DOHH2 (cell line): Measurements from ENCODE around the gene ENO4.

Experiments
- H3F3A ChIP-seq: fragments of 200-600 bp; sonication (generic), shearing (Covaris generic); 2 replicates; pipeline ENCODE4 v1.6.0; 2016; ENCODE audit warnings: antibody characterized with exemption, mild to moderate bottlenecking; ENCODE audit not compliant: control insufficient read depth, insufficient read depth
- H3K27ac ChIP-seq: fragments of 200-600 bp; sonication (generic); 2 replicates; pipeline ENCODE4 v1.5.1; 2014; ENCODE audit warnings: low read depth, mild to moderate bottlenecking, low read length, moderate library complexity
- H3K27me3 ChIP-seq: fragments of 200-600 bp; sonication (generic); 2 replicates; pipeline ENCODE4 v1.6.1; 2014; ENCODE audit warnings: mild to moderate bottlenecking, low read length, mixed read lengths; ENCODE audit not compliant: control insufficient read depth
- H3K36me3 ChIP-seq: fragments of 200-600 bp; sonication (generic); 2 replicates; pipeline ENCODE4 v1.6.1; 2014; ENCODE audit warnings: mild to moderate bottlenecking, low read length, moderate library complexity, mixed read lengths; ENCODE audit not compliant: control insufficient read depth
- H3K4me1 ChIP-seq: fragments of 200-600 bp; sonication (generic); 2 replicates; pipeline ENCODE4 v1.6.1; 2014; ENCODE audit warnings: mild to moderate bottlenecking, low read length, mixed read lengths; ENCODE audit not compliant: control insufficient read depth
- H3K4me2 ChIP-seq: fragments of 200-600 bp; sonication (generic); 2 replicates; pipeline ENCODE4 v1.6.0; 2014; ENCODE audit warnings: mild to moderate bottlenecking, low read length, moderate library complexity
- H3K4me3 ChIP-seq: fragments of 200-600 bp; sonication (generic); 2 replicates; pipeline ENCODE4 v1.5.1; 2014; ENCODE audit warnings: mild to moderate bottlenecking, low read length, mixed read lengths
- H3K79me2 ChIP-seq: fragments of 200-600 bp; sonication (generic); 2 replicates; pipeline ENCODE4 v1.6.1; 2014; ENCODE audit warnings: mild to moderate bottlenecking, low read length, mixed read lengths; ENCODE audit not compliant: control insufficient read depth
- H3K9me2 ChIP-seq: fragments of 200-600 bp; sonication (generic); replicated peaks from 2 replicates; pipeline ENCODE4 v1.6.1; 2014; ENCODE audit warnings: mild to moderate bottlenecking, low read length, mixed read lengths; ENCODE audit not compliant: control insufficient read depth
- H3K9me3 ChIP-seq: fragments of 200-600 bp; sonication (generic); 2 replicates; pipeline ENCODE4 v1.6.1; 2014; ENCODE audit warnings: antibody characterized with exemption, low read length, mixed read lengths; ENCODE audit not compliant: control insufficient read depth, insufficient read depth
- H4K20me1 ChIP-seq: fragments of 200-600 bp; sonication (generic); 2 replicates; pipeline ENCODE4 v1.6.0; 2014; ENCODE audit warnings: low read depth, mild to moderate bottlenecking, antibody characterized with exemption, low read length, moderate library complexity; ENCODE audit not compliant: control insufficient read depth, insufficient read depth
- EZH2phosphoT487 ChIP-seq: fragments of 200-600 bp; sonication (generic); IDR thresholded peaks from 2 replicates; pipeline ENCODE4 v1.6.1; 2017; ENCODE audit warnings: borderline replicate concordance, mild to moderate bottlenecking, antibody characterized with exemption, low read length, moderate library complexity, mixed read lengths
- TF ChIP-seq, protein P1 (sequence below): fragments of 200-600 bp; sonication (generic); IDR thresholded peaks from one replicate; pipeline ENCODE4 v1.5.1; 2014; ENCODE audit warnings: antibody characterized with exemption, mild to moderate bottlenecking, low read depth, low read length; ENCODE audit not compliant: poor library complexity, severe bottlenecking

Gene ENO4

DNA sequence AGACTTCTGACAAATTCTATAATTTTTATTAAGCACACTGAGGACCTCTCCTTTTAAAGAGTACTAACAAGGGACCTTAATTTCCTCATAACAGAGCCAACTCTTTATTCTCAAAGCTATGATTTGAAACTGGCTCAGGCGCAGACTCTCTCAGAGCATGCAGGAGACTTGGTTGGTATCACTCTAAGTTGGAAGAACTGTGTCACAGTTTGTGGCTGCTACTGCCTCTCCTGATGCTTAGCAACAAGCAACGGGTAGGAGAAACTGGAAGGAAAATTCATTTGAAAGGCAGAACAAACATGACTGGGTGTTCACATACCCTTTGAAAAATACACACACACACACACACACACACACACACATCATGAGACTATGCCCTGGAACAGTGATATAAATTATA lies 33.3 kb downstream of the ENO4 start:
- H4K20me1 ChIP-seq: no peaks in the 10 kb centered on the region
- H3K27me3 ChIP-seq: peaks cover 2% of the 10 kb centered on the region; the same call in 1 of the 2 replicates
- no peak overlapping the region for H3K4me3 ChIP-seq
- H3K36me3 ChIP-seq: no peaks in the 10 kb centered on the region
- H3K4me1 ChIP-seq: no peaks in the 10 kb centered on the region
- H3K79me2 ChIP-seq: no peaks in the 10 kb centered on the region
- TF ChIP-seq, protein P1, sequence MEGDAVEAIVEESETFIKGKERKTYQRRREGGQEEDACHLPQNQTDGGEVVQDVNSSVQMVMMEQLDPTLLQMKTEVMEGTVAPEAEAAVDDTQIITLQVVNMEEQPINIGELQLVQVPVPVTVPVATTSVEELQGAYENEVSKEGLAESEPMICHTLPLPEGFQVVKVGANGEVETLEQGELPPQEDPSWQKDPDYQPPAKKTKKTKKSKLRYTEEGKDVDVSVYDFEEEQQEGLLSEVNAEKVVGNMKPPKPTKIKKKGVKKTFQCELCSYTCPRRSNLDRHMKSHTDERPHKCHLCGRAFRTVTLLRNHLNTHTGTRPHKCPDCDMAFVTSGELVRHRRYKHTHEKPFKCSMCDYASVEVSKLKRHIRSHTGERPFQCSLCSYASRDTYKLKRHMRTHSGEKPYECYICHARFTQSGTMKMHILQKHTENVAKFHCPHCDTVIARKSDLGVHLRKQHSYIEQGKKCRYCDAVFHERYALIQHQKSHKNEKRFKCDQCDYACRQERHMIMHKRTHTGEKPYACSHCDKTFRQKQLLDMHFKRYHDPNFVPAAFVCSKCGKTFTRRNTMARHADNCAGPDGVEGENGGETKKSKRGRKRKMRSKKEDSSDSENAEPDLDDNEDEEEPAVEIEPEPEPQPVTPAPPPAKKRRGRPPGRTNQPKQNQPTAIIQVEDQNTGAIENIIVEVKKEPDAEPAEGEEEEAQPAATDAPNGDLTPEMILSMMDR: no peak
- TF ChIP-seq EZH2phosphoT487: no peak
- H3F3A ChIP-seq: no peaks in the 10 kb centered on the region
- H3K4me2 ChIP-seq: no peak overlapping the region
- no peaks in the 10 kb centered on the region for H3K9me3 ChIP-seq
- H3K27ac ChIP-seq: no peak overlapping the region
- H3K9me2 ChIP-seq: no peaks in the 10 kb centered on the region

DNA sequence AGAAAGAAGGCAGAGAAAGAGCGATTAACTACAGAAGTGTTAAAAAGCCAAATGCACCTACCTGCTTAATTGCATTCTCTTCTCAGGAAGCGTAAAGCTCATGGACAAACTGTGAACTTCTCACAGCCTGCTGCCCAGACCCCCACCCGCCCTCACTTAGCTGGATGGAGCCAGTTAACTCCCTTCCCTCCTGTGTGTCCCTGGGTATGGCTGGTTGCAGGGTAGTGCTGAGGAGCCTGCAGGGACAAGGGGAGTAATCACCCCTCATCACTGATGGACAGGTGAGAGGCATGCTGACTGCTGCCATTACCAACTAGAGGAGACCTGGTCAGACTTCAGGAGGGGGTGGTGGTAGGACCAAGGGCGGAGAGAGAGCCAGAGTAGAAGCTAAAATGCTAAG lies 37.5 kb downstream of the ENO4 start:
- H3K27ac ChIP-seq: no peak overlapping the region
- H3K4me3 ChIP-seq: no peak overlapping the region
- no peaks in the 10 kb centered on the region for H4K20me1 ChIP-seq
- no peaks in the 10 kb centered on the region for H3K9me3 ChIP-seq
- H3K36me3 ChIP-seq: no peaks in the 10 kb centered on the region
- no peak for TF ChIP-seq EZH2phosphoT487
- TF ChIP-seq, protein P1: no peak
- H3F3A ChIP-seq: no peaks in the 10 kb centered on the region
- no peaks in the 10 kb centered on the region for H3K9me2 ChIP-seq
- H3K4me1 ChIP-seq: peaks cover 17% of the 10 kb centered on the region
- H3K4me2 ChIP-seq: no peak overlapping the region
- H3K79me2 ChIP-seq: no peaks in the 10 kb centered on the region
- no peaks in the 10 kb centered on the region for H3K27me3 ChIP-seq

DNA sequence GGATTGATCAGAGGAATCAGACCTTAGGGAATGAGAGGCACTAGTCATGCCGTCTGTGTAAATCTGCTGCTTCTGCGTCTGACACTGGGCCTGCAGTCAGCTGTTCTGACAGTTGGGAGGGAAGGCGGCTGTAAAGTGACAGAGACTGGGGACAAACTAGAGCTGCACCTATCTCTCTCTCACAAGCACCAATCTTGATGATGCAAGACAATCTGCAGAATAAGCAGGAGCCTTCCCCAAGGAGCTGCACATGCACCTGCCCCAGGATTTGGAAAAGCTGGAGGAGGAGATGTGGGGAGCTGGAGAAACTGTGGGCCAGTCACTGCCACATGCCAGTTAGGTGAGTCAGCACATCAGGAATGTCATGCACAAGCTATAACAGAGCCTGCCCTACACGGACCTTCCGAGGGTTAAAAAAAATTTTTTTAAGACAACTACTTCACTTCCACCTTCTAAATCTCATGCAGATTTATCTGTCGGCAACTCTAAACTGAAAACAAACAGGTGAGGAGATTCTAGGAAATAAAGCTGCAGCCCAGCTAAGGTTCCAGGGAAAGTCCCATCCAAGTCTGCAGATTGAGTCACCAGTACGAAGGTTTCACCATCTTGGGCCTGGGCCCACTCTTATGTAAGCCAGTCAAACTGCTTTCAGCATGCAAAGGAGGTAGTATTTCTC lies 39.2 kb downstream of the ENO4 start:
- Histone ChIP-seq H3K4me3 (no peak overlapping the region), H3K79me2 (no peaks in the 10 kb centered on the region), H3K27me3 (peaks cover 3% of the 10 kb centered on the region; the same call in 1 of the 2 replicates), H3K4me1 (peaks cover 34% of the 10 kb centered on the region), H4K20me1 (no peaks in the 10 kb centered on the region), H3K9me2 (no peaks in the 10 kb centered on the region), H3K27ac (no peak overlapping the region), H3K9me3 (no peaks in the 10 kb centered on the region), H3K36me3 (no peaks in the 10 kb centered on the region), H3K4me2 (no peak overlapping the region), H3F3A (no peaks in the 10 kb centered on the region)
- no peak for TF ChIP-seq EZH2phosphoT487
- TF ChIP-seq, protein P1: no peak
